HG03097 (cell line): ENCODE results near the gene PDLIM7.

Experiments
- ATAC-seq: cut with Tn5 transposase; IDR thresholded peaks from one replicate; pipeline ENCODE4 v1.9.1; 2021; ENCODE audit not compliant: unreplicated experiment, low FRiP score

PDLIM7 gene

GRCh38 chr5:177433658-177434217 lies 63.7 kb downstream of the PDLIM7 start:
- ATAC-seq: no peak
